HEK293 (cell line): Measurements from ENCODE around the gene MRGPRD.

Source experiments
- CTCF ChIA-PET: fragments of 350-600 bp; formaldehyde crosslinking; extraction: SDS; loops from one replicate; lab custom pipeline; 2021; ENCODE audit warnings: antibody characterized with exemption; lab: Yijun Ruan, JAX
- POLR2A ChIA-PET: fragments of 300-600 bp; formaldehyde crosslinking; extraction: SDS; loops from one replicate; lab custom pipeline; 2020; ENCODE audit warnings: antibody characterized with exemption, inconsistent platforms; lab: Yijun Ruan, JAX
- H3K27ac ChIP-seq: fragments of 200-500 bp; sonication (Bioruptor generic); 2 replicates; pipeline ENCODE4 v1.5.1; 2014; ENCODE audit warnings: low read depth, low read length, control low read depth, inconsistent platforms; ENCODE audit errors: extremely low read depth
- H3K36me3 ChIP-seq, 2 experiments: fragments of 200-500 bp in 1 of 2; sonication (Bioruptor generic) in 1 of 2; 1 replicate in 1 of 2; 2 replicates in 1 of 2; pipeline ENCODE4 v1.5.1; 2014 to 2017; ENCODE audit warnings: inconsistent platforms in 2 of 2, low read length in 2 of 2; ENCODE audit not compliant: control insufficient read depth in 2 of 2, insufficient read depth in 1 of 2
- H3K4me1 ChIP-seq: fragments of 200-500 bp; sonication (Bioruptor generic); 2 replicates; pipeline ENCODE4 v1.5.1; 2014; ENCODE audit warnings: mild to moderate bottlenecking, low read length, inconsistent platforms; ENCODE audit not compliant: control insufficient read depth, insufficient read depth
- H3K4me3 ChIP-seq: 2 replicates; pipeline ENCODE4 v1.5.1; 2011; ENCODE audit warnings: low read depth, mild to moderate bottlenecking, control low read depth, low read length, moderate library complexity
- H3K9me3 ChIP-seq: fragments of 200-500 bp; sonication (Bioruptor generic); 2 replicates; pipeline ENCODE4 v1.5.1; 2014; ENCODE audit warnings: low read depth, low read length, inconsistent platforms; ENCODE audit not compliant: control insufficient read depth, insufficient read depth
- BCL11A ChIP-seq: fragments of 450-650 bp; formaldehyde crosslinking; IDR thresholded peaks from 2 replicates; pipeline ENCODE4 v1.5.1; 2016; ENCODE audit warnings: low read depth, missing biosample characterization, missing genetic modification characterization
- HOXC10 ChIP-seq: sonication (generic); formaldehyde crosslinking; IDR thresholded peaks from 2 replicates; pipeline ENCODE4 v1.8.1; 2023; ENCODE audit warnings: mild to moderate bottlenecking, missing genetic modification reagents
- OSR2 ChIP-seq: fragments of 450-650 bp; formaldehyde crosslinking; IDR thresholded peaks from 2 replicates; pipeline ENCODE4 v1.5.1; 2016; ENCODE audit warnings: missing biosample characterization, missing genetic modification characterization
- SP2 ChIP-seq: fragments of 450-650 bp; formaldehyde crosslinking; IDR thresholded peaks from 2 replicates; pipeline ENCODE4 v1.5.1; 2016; ENCODE audit warnings: missing biosample characterization, missing genetic modification characterization
- SP3 ChIP-seq: fragments of 450-650 bp; formaldehyde crosslinking; IDR thresholded peaks from 2 replicates; pipeline ENCODE4 v1.5.1; 2016; ENCODE audit warnings: missing biosample characterization, missing genetic modification characterization
- YY1 ChIP-seq: fragments of 450-650 bp; formaldehyde crosslinking; IDR thresholded peaks from 2 replicates; pipeline ENCODE4 v1.5.1; 2018; ENCODE audit warnings: missing biosample characterization, missing genetic modification characterization
- YY2 ChIP-seq: fragments of 450-650 bp; formaldehyde crosslinking; IDR thresholded peaks from 2 replicates; pipeline ENCODE4 v1.5.1; 2016; ENCODE audit warnings: missing biosample characterization, missing genetic modification characterization
- ZFP41 ChIP-seq: fragments of 450-650 bp; formaldehyde crosslinking; IDR thresholded peaks from 2 replicates; pipeline ENCODE4 v1.5.1; 2016; ENCODE audit warnings: missing biosample characterization, missing genetic modification characterization, borderline replicate concordance
- ZFP69B ChIP-seq: fragments of 450-650 bp; formaldehyde crosslinking; IDR thresholded peaks from 2 replicates; pipeline ENCODE4 v1.5.1; 2016; ENCODE audit warnings: missing biosample characterization, missing genetic modification characterization
- ZNF114 ChIP-seq: fragments of 450-650 bp; formaldehyde crosslinking; IDR thresholded peaks from 2 replicates; pipeline ENCODE4 v1.5.0; 2017; ENCODE audit warnings: missing biosample characterization, missing genetic modification characterization
- ZNF146 ChIP-seq: fragments of 450-650 bp; formaldehyde crosslinking; IDR thresholded peaks from 2 replicates; pipeline ENCODE4 v1.5.1; 2016; ENCODE audit warnings: missing biosample characterization, missing genetic modification characterization
- ZNF239 ChIP-seq: fragments of 450-650 bp; formaldehyde crosslinking; IDR thresholded peaks from 2 replicates; pipeline ENCODE4 v1.5.1; 2016; ENCODE audit warnings: missing biosample characterization, missing genetic modification characterization
- ZNF335 ChIP-seq: fragments of 450-650 bp; formaldehyde crosslinking; conservative IDR thresholded peaks from 2 replicates; pipeline ENCODE4 v1.5.1; 2016; ENCODE audit warnings: missing biosample characterization, missing genetic modification characterization
- ZNF473 ChIP-seq: fragments of 450-650 bp; formaldehyde crosslinking; IDR thresholded peaks from 2 replicates; pipeline ENCODE4 v1.5.1; 2017; ENCODE audit warnings: missing biosample characterization, missing genetic modification characterization
- ZNF530 ChIP-seq: fragments of 450-650 bp; formaldehyde crosslinking; IDR thresholded peaks from 2 replicates; pipeline ENCODE4 v1.5.1; 2016; ENCODE audit warnings: low read depth, missing biosample characterization, missing genetic modification characterization
- ZNF544 ChIP-seq: fragments of 450-650 bp; formaldehyde crosslinking; IDR thresholded peaks from 2 replicates; pipeline ENCODE4 v1.5.0; 2017; ENCODE audit warnings: missing biosample characterization, missing genetic modification characterization
- ZNF555 ChIP-seq: fragments of 450-650 bp; formaldehyde crosslinking; conservative IDR thresholded peaks from 2 replicates; pipeline ENCODE4 v1.5.1; 2017; ENCODE audit warnings: missing biosample characterization, mild to moderate bottlenecking, missing genetic modification characterization, inconsistent platforms
- ZNF596 ChIP-seq: fragments of 450-650 bp; IDR thresholded peaks from 2 replicates; pipeline ENCODE4 v1.5.0; 2018; ENCODE audit warnings: missing biosample characterization, mild to moderate bottlenecking, missing genetic modification characterization, moderate library complexity
- ZNF624 ChIP-seq: fragments of 450-650 bp; formaldehyde crosslinking; IDR thresholded peaks from 2 replicates; pipeline ENCODE4 v1.5.1; 2017; ENCODE audit warnings: missing biosample characterization, missing genetic modification characterization
- ZNF658 ChIP-seq: fragments of 450-650 bp; formaldehyde crosslinking; IDR thresholded peaks from 2 replicates; pipeline ENCODE4; 2016; ENCODE audit warnings: missing biosample characterization, missing genetic modification characterization
- ZNF670 ChIP-seq: fragments of 450-650 bp; formaldehyde crosslinking; IDR thresholded peaks from 2 replicates; pipeline ENCODE4 v1.5.1; 2016; ENCODE audit warnings: missing biosample characterization, missing genetic modification characterization, low read depth
- ZNF747 ChIP-seq: fragments of 450-650 bp; formaldehyde crosslinking; IDR thresholded peaks from 2 replicates; pipeline ENCODE4 v1.5.1; 2016; ENCODE audit warnings: missing biosample characterization, missing genetic modification characterization
- ZNF76 ChIP-seq: fragments of 450-650 bp; formaldehyde crosslinking; IDR thresholded peaks from 2 replicates; pipeline ENCODE4; 2016; ENCODE audit warnings: low read depth, missing biosample characterization, missing genetic modification characterization, borderline replicate concordance
- ZNF776 ChIP-seq: fragments of 450-650 bp; formaldehyde crosslinking; IDR thresholded peaks from 2 replicates; pipeline ENCODE4 v1.5.0; 2017; ENCODE audit warnings: missing biosample characterization, missing genetic modification characterization, borderline replicate concordance
- ZNF791 ChIP-seq: fragments of 450-650 bp; formaldehyde crosslinking; IDR thresholded peaks from 2 replicates; pipeline ENCODE4 v1.5.1; 2016; ENCODE audit warnings: missing biosample characterization, missing genetic modification characterization
- TF ChIP-seq, protein P1 (sequence below): fragments of 450-650 bp; IDR thresholded peaks from 2 replicates; pipeline ENCODE4 v1.5.1; 2018; ENCODE audit warnings: missing biosample characterization, missing genetic modification characterization
- TF ChIP-seq, protein P2 (sequence below): fragments of 450-650 bp; formaldehyde crosslinking; IDR thresholded peaks from 2 replicates; pipeline ENCODE4 v1.5.1; 2016; ENCODE audit warnings: missing biosample characterization, missing genetic modification characterization
- TF ChIP-seq, protein P3 (sequence below): fragments of 450-650 bp; formaldehyde crosslinking; IDR thresholded peaks from 2 replicates; pipeline ENCODE4 v1.5.1; 2016; ENCODE audit warnings: missing biosample characterization, missing genetic modification characterization
- TF ChIP-seq, protein P4 (sequence below): fragments of 450-650 bp; formaldehyde crosslinking; IDR thresholded peaks from 2 replicates; pipeline ENCODE4 v1.5.1; 2016; ENCODE audit warnings: missing biosample characterization, missing genetic modification characterization
- TF ChIP-seq, protein P5 (sequence below): fragments of 450-650 bp; formaldehyde crosslinking; IDR thresholded peaks from 2 replicates; pipeline ENCODE4 v1.5.1; 2017; ENCODE audit warnings: missing biosample characterization, missing genetic modification characterization

The MRGPRD gene

DNA sequence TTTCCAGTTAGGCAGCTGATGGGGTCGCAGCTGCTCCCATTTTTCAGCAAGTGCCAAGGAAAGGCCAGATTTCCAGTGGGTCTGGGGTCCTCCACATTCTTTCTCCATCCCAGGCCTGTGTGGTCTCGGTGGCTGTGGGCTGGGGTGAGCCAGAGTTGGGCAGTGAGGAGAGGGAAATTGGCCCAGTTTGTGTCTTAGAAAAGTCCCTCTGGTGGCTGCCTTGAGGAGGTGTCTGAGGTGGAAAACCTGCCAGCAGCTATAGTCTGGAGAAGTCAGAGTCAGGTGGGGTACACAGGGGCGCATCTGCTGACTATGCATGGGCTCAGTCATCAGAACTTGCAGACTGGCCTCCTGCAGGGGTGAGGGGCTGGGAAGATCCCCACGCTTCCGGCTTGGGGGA lies 30.5 kb downstream of the MRGPRD start (continued):
- TF ChIP-seq, protein P1, sequence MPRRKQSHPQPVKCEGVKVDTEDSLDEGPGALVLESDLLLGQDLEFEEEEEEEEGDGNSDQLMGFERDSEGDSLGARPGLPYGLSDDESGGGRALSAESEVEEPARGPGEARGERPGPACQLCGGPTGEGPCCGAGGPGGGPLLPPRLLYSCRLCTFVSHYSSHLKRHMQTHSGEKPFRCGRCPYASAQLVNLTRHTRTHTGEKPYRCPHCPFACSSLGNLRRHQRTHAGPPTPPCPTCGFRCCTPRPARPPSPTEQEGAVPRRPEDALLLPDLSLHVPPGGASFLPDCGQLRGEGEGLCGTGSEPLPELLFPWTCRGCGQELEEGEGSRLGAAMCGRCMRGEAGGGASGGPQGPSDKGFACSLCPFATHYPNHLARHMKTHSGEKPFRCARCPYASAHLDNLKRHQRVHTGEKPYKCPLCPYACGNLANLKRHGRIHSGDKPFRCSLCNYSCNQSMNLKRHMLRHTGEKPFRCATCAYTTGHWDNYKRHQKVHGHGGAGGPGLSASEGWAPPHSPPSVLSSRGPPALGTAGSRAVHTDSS, result no peak
- no peak for TF ChIP-seq ZNF530 (tag by site-specific recombination)

DNA sequence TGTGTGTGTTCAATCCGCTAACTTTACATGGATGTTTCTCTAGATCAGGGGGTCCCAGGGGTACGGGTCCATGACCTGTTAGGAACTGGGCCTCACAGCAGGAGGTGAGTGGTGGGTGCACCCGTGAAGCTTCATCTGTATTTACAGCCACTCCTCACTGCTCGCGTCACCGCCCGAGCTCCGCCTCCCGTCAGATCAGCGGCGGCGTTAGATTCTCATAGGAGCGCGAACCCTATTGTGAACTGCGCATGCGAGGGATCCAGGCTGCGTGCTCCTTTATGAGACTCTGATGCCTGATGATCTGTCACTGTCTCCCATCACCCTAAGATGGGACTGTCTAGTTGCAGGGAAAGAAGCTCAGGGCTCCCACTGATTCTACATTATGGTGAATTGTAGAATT lies 31.9 kb downstream of the MRGPRD start:
- Histone ChIP-seq H3K4me1 (no peaks in the 10 kb centered on the region), H3K36me3 (no peaks in the 10 kb centered on the region), H3K9me3 (no peaks in the 10 kb centered on the region), H3K4me3 (no peak overlapping the region), H3K27ac (no peak overlapping the region)
- ChIA-PET CTCF (interaction anchor here (1.5 to 1.7 kb wide), 2 partner anchors 44 to 141 kb away, joined by 3 to 5 read pairs; no protein-coding TSS in a partner anchor), POLR2A (no interaction called here)
- TF ChIP-seq YY2 (tag by site-specific recombination) (no peak), SP3 (tag by site-specific recombination) (no peak), OSR2 (tag by site-specific recombination) (no peak), YY1 (tag by site-specific recombination) (no peak), SP2 (tag by site-specific recombination) (no peak), ZNF544 (tag by site-specific recombination) (no peak), HOXC10 (no peak), ZNF596 (tag by site-specific recombination) (no peak), ZFP69B (tag by site-specific recombination) (no peak), ZNF76 (no peak), ZNF335 (tag by site-specific recombination) (no peak)
- TF ChIP-seq, protein P2, sequence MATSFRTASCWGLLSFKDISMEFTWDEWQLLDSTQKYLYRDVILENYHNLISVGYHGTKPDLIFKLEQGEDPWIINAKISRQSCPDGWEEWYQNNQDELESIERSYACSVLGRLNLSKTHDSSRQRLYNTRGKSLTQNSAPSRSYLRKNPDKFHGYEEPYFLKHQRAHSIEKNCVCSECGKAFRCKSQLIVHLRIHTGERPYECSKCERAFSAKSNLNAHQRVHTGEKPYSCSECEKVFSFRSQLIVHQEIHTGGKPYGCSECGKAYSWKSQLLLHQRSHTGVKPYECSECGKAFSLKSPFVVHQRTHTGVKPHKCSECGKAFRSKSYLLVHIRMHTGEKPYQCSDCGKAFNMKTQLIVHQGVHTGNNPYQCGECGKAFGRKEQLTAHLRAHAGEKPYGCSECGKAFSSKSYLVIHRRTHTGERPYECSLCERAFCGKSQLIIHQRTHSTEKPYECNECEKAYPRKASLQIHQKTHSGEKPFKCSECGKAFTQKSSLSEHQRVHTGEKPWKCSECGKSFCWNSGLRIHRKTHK (tag by site-specific recombination), result no peak
- TF ChIP-seq, protein P3, sequence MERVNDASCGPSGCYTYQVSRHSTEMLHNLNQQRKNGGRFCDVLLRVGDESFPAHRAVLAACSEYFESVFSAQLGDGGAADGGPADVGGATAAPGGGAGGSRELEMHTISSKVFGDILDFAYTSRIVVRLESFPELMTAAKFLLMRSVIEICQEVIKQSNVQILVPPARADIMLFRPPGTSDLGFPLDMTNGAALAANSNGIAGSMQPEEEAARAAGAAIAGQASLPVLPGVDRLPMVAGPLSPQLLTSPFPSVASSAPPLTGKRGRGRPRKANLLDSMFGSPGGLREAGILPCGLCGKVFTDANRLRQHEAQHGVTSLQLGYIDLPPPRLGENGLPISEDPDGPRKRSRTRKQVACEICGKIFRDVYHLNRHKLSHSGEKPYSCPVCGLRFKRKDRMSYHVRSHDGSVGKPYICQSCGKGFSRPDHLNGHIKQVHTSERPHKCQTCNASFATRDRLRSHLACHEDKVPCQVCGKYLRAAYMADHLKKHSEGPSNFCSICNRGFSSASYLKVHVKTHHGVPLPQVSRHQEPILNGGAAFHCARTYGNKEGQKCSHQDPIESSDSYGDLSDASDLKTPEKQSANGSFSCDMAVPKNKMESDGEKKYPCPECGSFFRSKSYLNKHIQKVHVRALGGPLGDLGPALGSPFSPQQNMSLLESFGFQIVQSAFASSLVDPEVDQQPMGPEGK, result no peak
- TF ChIP-seq, protein P4, sequence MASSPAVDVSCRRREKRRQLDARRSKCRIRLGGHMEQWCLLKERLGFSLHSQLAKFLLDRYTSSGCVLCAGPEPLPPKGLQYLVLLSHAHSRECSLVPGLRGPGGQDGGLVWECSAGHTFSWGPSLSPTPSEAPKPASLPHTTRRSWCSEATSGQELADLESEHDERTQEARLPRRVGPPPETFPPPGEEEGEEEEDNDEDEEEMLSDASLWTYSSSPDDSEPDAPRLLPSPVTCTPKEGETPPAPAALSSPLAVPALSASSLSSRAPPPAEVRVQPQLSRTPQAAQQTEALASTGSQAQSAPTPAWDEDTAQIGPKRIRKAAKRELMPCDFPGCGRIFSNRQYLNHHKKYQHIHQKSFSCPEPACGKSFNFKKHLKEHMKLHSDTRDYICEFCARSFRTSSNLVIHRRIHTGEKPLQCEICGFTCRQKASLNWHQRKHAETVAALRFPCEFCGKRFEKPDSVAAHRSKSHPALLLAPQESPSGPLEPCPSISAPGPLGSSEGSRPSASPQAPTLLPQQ, result no peak

DNA sequence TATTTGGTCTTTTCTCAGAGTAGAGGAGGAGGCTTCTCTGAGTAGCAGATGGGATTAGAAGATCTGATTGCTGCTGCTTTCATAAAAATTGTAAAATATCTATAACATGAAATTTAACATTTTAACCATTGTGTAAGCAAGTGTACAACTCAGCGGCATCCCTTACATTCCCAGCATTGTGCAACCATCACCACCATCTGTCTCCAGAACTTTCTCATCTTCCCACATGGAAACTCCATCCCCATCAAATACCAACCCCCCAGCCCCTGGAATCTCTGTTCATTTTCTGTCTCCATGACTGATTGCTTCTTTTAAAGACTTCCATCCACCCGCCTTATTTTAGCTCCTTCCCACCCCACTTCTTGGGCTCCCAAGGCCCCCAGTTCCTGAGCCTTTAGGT lies 32.3 kb downstream of the MRGPRD start:
- no peaks in the 10 kb centered on the region for H3K4me1 ChIP-seq
- POLR2A ChIA-PET, result no interaction called here

More for the DNA sequence above, 32.3 kb downstream of the MRGPRD start:
- Histone ChIP-seq H3K4me3 (no peak overlapping the region), H3K9me3 (no peaks in the 10 kb centered on the region), H3K27ac (no peak overlapping the region)
- no peak for TF ChIP-seq ZNF776 (tag by site-specific recombination)
- TF ChIP-seq ZNF747 (tag by site-specific recombination), result no peak
- TF ChIP-seq ZNF555, result no peak
- TF ChIP-seq ZNF239 (tag by site-specific recombination), result no peak
- TF ChIP-seq ZNF670 (tag by site-specific recombination), result no peak
- TF ChIP-seq, protein P5, sequence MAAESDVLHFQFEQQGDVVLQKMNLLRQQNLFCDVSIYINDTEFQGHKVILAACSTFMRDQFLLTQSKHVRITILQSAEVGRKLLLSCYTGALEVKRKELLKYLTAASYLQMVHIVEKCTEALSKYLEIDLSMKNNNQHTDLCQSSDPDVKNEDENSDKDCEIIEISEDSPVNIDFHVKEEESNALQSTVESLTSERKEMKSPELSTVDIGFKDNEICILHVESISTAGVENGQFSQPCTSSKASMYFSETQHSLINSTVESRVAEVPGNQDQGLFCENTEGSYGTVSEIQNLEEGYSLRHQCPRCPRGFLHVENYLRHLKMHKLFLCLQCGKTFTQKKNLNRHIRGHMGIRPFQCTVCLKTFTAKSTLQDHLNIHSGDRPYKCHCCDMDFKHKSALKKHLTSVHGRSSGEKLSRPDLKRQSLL (tag by site-specific recombination), result no peak
- TF ChIP-seq ZNF146, result no peak
- no peak for TF ChIP-seq ZNF624 (tag by site-specific recombination)
- TF ChIP-seq BCL11A, result no peak
- no peak for TF ChIP-seq ZFP41 (tag by site-specific recombination)
- no peak for TF ChIP-seq ZNF473 (tag by site-specific recombination)
- no peak for TF ChIP-seq ZNF658
- TF ChIP-seq ZNF114 (tag by site-specific recombination), result no peak
- TF ChIP-seq ZNF791, result no peak
- TF ChIP-seq, all 188 proteins: peak for 0
- CTCF ChIA-PET, result interaction anchor here (1.5 to 1.7 kb wide), 2 partner anchors 43 to 141 kb away, joined by 3 to 5 read pairs; no protein-coding TSS in a partner anchor
- no peaks in the 10 kb centered on the region for H3K36me3 ChIP-seq
